ENCODE measurements around the gene NSUN2.

NSUN2 gene

GRCh38 chr5:6601816-6602215, 31.0 kb downstream of the NSUN2 start:
- H3K36me3 ChIP-seq (ENCODE audit: control insufficient read depth, low read depth, low read length) = peaks cover 86% of the 10 kb centered on the region
- H3K9ac ChIP-seq (ENCODE audit: low read length) = no peak overlapping the region
- H3K4me3 ChIP-seq (ENCODE audit: low read length) = no peak overlapping the region
- H3K9me3 ChIP-seq (ENCODE audit: control insufficient read depth, low read depth, low read length) = no peaks in the 10 kb centered on the region
- no peaks in the 10 kb centered on the region for H3K27me3 ChIP-seq (ENCODE audit: control insufficient read depth, insufficient read depth, low read length)
- H3K4me1 ChIP-seq (ENCODE audit: control insufficient read depth, low read depth, low read length) = no peaks in the 10 kb centered on the region
- no peak overlapping the region for H3K27ac ChIP-seq (ENCODE audit: low read length)

GRCh38 chr5:6601271-6601670, 31.6 kb downstream of the NSUN2 start:
- H3K4me1 ChIP-seq (ENCODE audit: control insufficient read depth, low read depth, low read length) = no peaks in the 10 kb centered on the region
- no peaks in the 10 kb centered on the region for H3K9me3 ChIP-seq (ENCODE audit: control insufficient read depth, low read depth, low read length)
- H3K9ac ChIP-seq (ENCODE audit: low read length) = no peak overlapping the region
- peaks cover 80% of the 10 kb centered on the region for H3K36me3 ChIP-seq (ENCODE audit: control insufficient read depth, low read depth, low read length)
- no peak overlapping the region for H3K4me3 ChIP-seq (ENCODE audit: low read length)
- H3K27me3 ChIP-seq (ENCODE audit: control insufficient read depth, insufficient read depth, low read length) = no peaks in the 10 kb centered on the region
- H3K27ac ChIP-seq (ENCODE audit: low read length) = no peak overlapping the region

DNA sequence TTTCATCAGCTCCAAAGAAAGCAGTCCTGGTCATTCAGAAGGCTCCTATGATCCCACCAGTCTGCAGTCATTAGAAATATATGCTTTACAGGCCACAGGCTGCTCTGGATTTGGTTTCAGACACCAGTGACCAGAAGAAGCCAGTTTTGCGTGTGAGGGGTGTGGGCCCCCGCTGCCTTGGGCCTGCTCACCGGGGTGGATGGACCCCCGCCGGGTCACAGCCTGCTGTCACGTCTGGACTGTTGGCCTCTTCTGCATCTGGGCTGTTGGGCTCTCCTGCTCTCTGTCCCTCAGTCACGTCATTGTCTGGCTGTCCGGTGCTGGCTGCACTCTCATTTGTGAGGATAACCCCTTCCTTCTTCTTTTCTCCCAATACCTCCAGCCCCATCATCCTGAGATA, 33.1 kb downstream of the NSUN2 start:
- peaks cover 66% of the 10 kb centered on the region for H3K36me3 ChIP-seq (ENCODE audit: control insufficient read depth, low read depth, low read length)
- H3K27me3 ChIP-seq (ENCODE audit: control insufficient read depth, insufficient read depth, low read length) = no peaks in the 10 kb centered on the region
- no peak overlapping the region for H3K9ac ChIP-seq (ENCODE audit: low read length)
- no peak overlapping the region for H3K4me3 ChIP-seq (ENCODE audit: low read length)
- H3K4me1 ChIP-seq (ENCODE audit: control insufficient read depth, low read depth, low read length) = no peaks in the 10 kb centered on the region
- no peak overlapping the region for H3K27ac ChIP-seq (ENCODE audit: low read length)
- no peaks in the 10 kb centered on the region for H3K9me3 ChIP-seq (ENCODE audit: control insufficient read depth, low read depth, low read length)

GRCh38 chr5:6598351-6598900, 34.4 kb downstream of the NSUN2 start:
- Histone ChIP-seq H3K4me3 (ENCODE audit: low read length) (no peak overlapping the region), H3K27ac (ENCODE audit: low read length) (no peak overlapping the region), H3K4me1 (ENCODE audit: control insufficient read depth, low read depth, low read length) (no peaks in the 10 kb centered on the region), H3K9ac (ENCODE audit: low read length) (no peak overlapping the region), H3K9me3 (ENCODE audit: control insufficient read depth, low read depth, low read length) (no peaks in the 10 kb centered on the region), H3K36me3 (ENCODE audit: control insufficient read depth, low read depth, low read length) (peaks cover 53% of the 10 kb centered on the region), H3K27me3 (ENCODE audit: control insufficient read depth, insufficient read depth, low read length) (no peaks in the 10 kb centered on the region)

- H3K36me3 ChIP-seq (ENCODE audit: control insufficient read depth, low read depth, low read length) = peaks cover 45% of the 10 kb centered on the region
- no peaks in the 10 kb centered on the region for H3K27me3 ChIP-seq (ENCODE audit: control insufficient read depth, insufficient read depth, low read length)
- no peak overlapping the region for H3K9ac ChIP-seq (ENCODE audit: low read length)
- no peaks in the 10 kb centered on the region for H3K4me1 ChIP-seq (ENCODE audit: control insufficient read depth, low read depth, low read length)
- no peaks in the 10 kb centered on the region for H3K9me3 ChIP-seq (ENCODE audit: control insufficient read depth, low read depth, low read length)
- H3K4me3 ChIP-seq (ENCODE audit: low read length) = no peak overlapping the region
- no peak overlapping the region for H3K27ac ChIP-seq (ENCODE audit: low read length)
Observed at GRCh38 chr5:6597557-6597956, 35.3 kb downstream of the NSUN2 start.

DNA sequence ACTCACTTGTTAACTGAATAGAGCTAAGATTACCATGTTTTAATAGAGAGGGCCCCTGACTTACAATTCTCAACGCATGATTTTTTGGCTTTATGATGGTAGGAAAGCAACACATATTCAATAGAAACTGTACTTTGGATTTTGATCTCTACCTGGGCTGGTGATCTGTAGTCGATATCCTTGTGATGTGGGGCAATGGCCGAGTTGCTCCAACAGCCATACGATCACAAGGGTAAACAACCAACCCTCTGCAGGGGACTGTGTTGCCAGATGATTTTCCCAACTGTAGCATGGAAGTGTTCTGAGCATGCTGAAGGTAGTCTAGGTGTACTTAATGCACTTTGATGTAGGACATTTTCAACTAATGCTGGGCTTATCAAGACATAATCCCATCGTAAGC, 36.5 kb downstream of the NSUN2 start:
- Histone ChIP-seq H3K4me1 (ENCODE audit: control insufficient read depth, low read depth, low read length) (no peaks in the 10 kb centered on the region), H3K4me3 (ENCODE audit: low read length) (no peak overlapping the region), H3K9me3 (ENCODE audit: control insufficient read depth, low read depth, low read length) (no peaks in the 10 kb centered on the region), H3K27me3 (ENCODE audit: control insufficient read depth, insufficient read depth, low read length) (no peaks in the 10 kb centered on the region), H3K27ac (ENCODE audit: low read length) (no peak overlapping the region), H3K9ac (ENCODE audit: low read length) (no peak overlapping the region), H3K36me3 (ENCODE audit: control insufficient read depth, low read depth, low read length) (peaks cover 34% of the 10 kb centered on the region)

DNA sequence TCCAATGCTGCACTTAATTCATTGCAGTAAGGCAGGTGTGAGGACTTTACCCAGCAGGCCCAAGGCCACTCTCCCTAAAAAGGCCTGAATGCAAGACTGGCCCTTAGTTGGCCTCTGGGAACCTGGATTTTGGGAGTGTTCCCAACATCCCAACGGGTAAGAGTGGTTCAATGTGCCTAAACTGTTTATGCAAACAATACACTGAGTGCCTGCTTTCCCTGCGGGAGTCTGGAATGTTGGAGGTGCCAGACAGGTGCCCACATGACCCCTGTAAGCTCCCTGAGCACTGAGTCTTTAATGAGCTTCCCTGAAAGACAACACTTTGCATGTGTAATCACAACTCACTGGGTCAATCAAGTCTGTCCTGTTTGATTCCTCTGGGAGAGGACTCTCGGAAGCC, 37.4 kb downstream of the NSUN2 start:
- peaks cover 24% of the 10 kb centered on the region for H3K36me3 ChIP-seq (ENCODE audit: control insufficient read depth, low read depth, low read length)
- no peak overlapping the region for H3K4me3 ChIP-seq (ENCODE audit: low read length)
- H3K27ac ChIP-seq (ENCODE audit: low read length) = no peak overlapping the region
- H3K9ac ChIP-seq (ENCODE audit: low read length) = no peak overlapping the region
- H3K4me1 ChIP-seq (ENCODE audit: control insufficient read depth, low read depth, low read length) = no peaks in the 10 kb centered on the region
- no peaks in the 10 kb centered on the region for H3K27me3 ChIP-seq (ENCODE audit: control insufficient read depth, insufficient read depth, low read length)
- H3K9me3 ChIP-seq (ENCODE audit: control insufficient read depth, low read depth, low read length) = no peaks in the 10 kb centered on the region

DNA sequence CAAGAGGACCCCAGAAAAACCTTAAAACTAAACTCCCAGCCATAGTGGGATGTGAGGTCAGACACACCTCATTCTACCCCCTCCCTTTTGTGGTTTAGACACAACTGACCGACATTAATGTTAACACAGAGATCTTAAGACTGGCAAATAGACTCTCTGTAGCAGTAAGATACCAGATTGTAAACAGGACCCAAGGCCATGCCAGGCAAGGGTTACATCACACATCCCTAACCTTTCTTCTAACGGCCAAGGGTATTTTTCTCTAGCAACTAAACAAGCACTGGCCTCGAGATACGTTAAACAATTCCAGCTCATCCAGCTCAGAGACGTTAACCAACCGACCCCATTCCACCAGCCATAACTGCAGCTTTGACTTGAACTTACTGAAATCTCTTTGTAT, 38.8 kb downstream of the NSUN2 start:
- no peak overlapping the region for H3K4me3 ChIP-seq (ENCODE audit: low read length)
- H3K36me3 ChIP-seq (ENCODE audit: control insufficient read depth, low read depth, low read length) = peaks cover 13% of the 10 kb centered on the region
- H3K9ac ChIP-seq (ENCODE audit: low read length) = no peak overlapping the region
- H3K9me3 ChIP-seq (ENCODE audit: control insufficient read depth, low read depth, low read length) = no peaks in the 10 kb centered on the region
- H3K27me3 ChIP-seq (ENCODE audit: control insufficient read depth, insufficient read depth, low read length) = no peaks in the 10 kb centered on the region
- no peaks in the 10 kb centered on the region for H3K4me1 ChIP-seq (ENCODE audit: control insufficient read depth, low read depth, low read length)
- H3K27ac ChIP-seq (ENCODE audit: low read length) = no peak overlapping the region

- no peak overlapping the region for H3K4me3 ChIP-seq (ENCODE audit: low read length)
Observed at GRCh38 chr5:6593148-6594016, 39.5 kb downstream of the NSUN2 start.

GRCh38 chr5:6592601-6593000, 40.2 kb downstream of the NSUN2 start:
- Histone ChIP-seq H3K27ac (ENCODE audit: low read length) (no peak overlapping the region), H3K27me3 (ENCODE audit: control insufficient read depth, insufficient read depth, low read length) (no peaks in the 10 kb centered on the region), H3K36me3 (ENCODE audit: control insufficient read depth, low read depth, low read length) (peaks cover 5% of the 10 kb centered on the region), H3K9ac (ENCODE audit: low read length) (no peak overlapping the region), H3K9me3 (ENCODE audit: control insufficient read depth, low read depth, low read length) (no peaks in the 10 kb centered on the region), H3K4me1 (ENCODE audit: control insufficient read depth, low read depth, low read length) (no peaks in the 10 kb centered on the region), H3K4me3 (ENCODE audit: low read length) (no peak overlapping the region)

More at GRCh38 chr5:6593148-6594016, 39.5 kb downstream of the NSUN2 start:
- H3K9me3 ChIP-seq (ENCODE audit: control insufficient read depth, low read depth, low read length) = no peaks in the 10 kb centered on the region
- H3K36me3 ChIP-seq (ENCODE audit: control insufficient read depth, low read depth, low read length) = peaks cover 7% of the 10 kb centered on the region
- no peak overlapping the region for H3K9ac ChIP-seq (ENCODE audit: low read length)
- H3K4me1 ChIP-seq (ENCODE audit: control insufficient read depth, low read depth, low read length) = no peaks in the 10 kb centered on the region
- no peaks in the 10 kb centered on the region for H3K27me3 ChIP-seq (ENCODE audit: control insufficient read depth, insufficient read depth, low read length)
- H3K27ac ChIP-seq (ENCODE audit: low read length) = no peak overlapping the region

GRCh38 chr5:6591671-6592288, 41.1 kb downstream of the NSUN2 start:
- H3K36me3 ChIP-seq (ENCODE audit: control insufficient read depth, low read depth, low read length) = no peaks in the 10 kb centered on the region
- H3K4me1 ChIP-seq (ENCODE audit: control insufficient read depth, low read depth, low read length) = no peaks in the 10 kb centered on the region
- H3K9ac ChIP-seq (ENCODE audit: low read length) = no peak overlapping the region
- H3K9me3 ChIP-seq (ENCODE audit: control insufficient read depth, low read depth, low read length) = no peaks in the 10 kb centered on the region
- no peaks in the 10 kb centered on the region for H3K27me3 ChIP-seq (ENCODE audit: control insufficient read depth, insufficient read depth, low read length)
- H3K27ac ChIP-seq (ENCODE audit: low read length) = no peak overlapping the region
- no peak overlapping the region for H3K4me3 ChIP-seq (ENCODE audit: low read length)
